Stromal cell of bone marrow (primary cell): ENCODE measurements around the gene APOA4.
"Not testable (repeated sequence)": the region's sequence is repeated elsewhere in the genome, so short reads cannot be mapped to it uniquely, and the experiment has no call there.

Experiments used
- DNase-seq: peaks from one replicate; pipeline ENCODE4 v3.0.0-alpha.2; 2012; ENCODE audit warnings: low read depth

The APOA4 gene

GRCh38 chr11:116849060-116849459 is 26.0 kb upstream of the APOA4 start:
- DNase-seq = no peak

- DNase-seq = no peak
Observed at GRCh38 chr11:116847612-116848011, 24.5 kb upstream of the APOA4 start.

GRCh38 chr11:116844722-116845121 is 21.6 kb upstream of the APOA4 start:
- DNase-seq = no peak

- no peak for DNase-seq
Observed at GRCh38 chr11:116843661-116844060, 20.6 kb upstream of the APOA4 start.

GRCh38 chr11:116842909-116843308 is 19.8 kb upstream of the APOA4 start:
- DNase-seq = no peak

DNA sequence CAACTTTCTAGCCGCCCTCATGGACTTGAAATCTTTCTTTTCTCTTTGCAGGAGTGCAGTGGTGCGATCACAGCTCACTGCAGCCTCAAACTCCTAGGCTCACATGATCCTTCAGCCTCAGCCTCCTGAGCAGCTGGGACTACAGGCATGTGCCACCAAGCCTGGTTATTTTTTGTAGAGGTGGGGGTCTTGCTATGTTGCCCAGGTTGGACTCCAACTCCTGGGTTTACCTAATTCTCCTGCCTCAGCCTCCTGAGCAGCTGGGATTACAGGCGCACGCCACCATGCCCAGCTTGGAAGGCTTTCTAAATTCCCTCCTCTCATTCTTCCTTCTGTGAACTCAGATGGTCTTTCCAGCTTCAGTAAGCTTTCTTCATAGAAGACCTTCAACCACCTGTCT is 19.0 kb upstream of the APOA4 start:
- no peak for DNase-seq

DNA sequence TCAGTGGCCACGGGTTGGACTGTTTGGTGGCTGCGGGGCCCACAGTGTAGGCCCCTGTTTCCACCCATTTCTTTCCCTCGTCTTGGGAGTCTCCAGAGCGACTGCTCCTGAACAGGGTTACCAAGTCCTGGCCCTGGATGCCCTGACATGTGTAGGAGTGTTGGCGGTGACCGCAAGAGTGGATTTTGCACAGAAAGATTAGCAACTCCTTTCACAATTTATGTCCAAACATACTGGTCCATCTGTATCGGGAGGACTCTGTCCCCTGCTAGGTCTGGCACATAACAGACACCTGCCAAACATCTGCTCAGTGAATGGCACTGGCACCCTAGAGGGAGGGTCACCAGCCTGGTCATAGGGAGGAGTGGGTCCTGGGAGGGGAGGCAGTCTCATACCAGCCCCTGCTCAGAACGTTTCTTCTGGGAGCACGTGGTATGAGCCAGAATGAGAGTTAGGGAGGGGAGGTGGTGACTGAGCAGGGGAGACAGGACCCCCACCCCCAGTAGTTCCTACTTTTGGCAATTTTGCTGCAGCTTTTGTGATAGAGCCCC is 17.7 kb upstream of the APOA4 start:
- no peak for DNase-seq

DNA sequence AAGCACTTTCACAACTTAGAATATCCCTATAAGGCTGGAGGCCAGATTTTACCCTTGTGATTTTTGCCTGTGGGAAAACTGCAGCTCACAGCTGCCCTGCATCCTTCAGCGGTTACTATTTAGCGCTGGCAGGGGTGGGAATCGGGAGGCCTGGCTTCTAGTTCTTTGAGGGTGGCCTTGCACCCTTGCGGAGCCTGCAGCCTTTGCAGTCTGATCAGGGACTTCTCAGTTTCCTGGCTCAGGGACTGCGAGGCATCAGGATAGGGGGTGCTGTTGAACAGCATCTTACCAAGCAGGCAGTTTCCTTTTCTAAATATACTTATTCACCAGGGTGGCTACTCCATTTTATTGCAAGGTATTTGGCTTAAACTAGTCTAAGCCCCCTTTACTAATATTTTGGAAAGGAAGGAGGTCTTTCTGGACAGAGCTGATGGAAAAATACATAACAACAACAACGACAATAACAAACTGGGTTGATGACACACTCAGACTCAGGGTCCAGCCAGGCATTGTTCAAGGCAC is 17.2 kb upstream of the APOA4 start:
- no peak for DNase-seq

- DNase-seq = no peak
Observed at GRCh38 chr11:116838321-116839084, 15.4 kb upstream of the APOA4 start.

DNA sequence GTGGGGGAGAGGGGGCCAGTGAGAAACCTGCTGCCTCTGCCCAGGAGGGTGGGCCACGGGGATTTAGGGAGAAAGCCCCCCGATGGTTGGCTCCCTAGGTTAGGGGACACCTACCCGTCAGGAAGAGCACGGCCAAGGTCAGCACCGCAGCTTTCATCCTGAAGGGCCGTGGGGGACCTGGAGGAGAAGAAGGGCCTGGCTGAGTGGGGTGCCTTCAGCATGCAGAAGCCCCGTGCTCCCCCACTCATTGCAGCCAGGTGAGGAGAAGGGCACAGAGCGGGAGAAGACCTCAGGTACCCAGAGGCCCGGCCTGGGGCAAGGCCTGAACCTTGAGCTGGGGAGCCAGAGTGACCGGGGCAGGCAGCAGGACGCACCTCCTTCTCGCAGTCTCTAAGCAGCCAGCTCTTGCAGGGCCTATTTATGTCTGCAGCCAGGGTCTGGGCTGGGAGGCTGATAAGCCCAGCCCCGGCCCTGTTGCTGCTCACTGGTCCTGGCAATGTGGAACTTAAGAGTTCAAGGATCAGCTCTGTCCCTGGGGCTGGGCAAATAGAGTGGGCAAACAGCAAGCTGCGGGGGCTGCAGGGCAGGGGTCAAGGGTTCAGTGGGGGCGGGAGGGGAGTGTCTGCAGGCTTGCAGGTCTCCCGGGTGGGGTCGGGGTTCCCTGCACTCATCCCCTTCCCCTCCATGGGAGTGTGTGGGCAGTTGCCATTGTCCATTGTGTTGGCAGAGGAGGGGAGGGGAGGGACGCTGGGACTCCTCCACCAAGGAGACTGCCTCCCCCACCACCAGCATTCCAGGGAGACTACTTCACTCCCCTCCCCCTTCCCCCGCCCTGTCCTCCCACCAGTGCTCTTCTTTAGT is 14.4 kb upstream of the APOA4 start, which contains the start of gene APOA1:
TSS of gene APOA1 (minus strand) at position 392 of the 861 bp plus-strand sequence. CDS start at position 157, 235 bp downstream.
- DNase-seq = no peak

DNA sequence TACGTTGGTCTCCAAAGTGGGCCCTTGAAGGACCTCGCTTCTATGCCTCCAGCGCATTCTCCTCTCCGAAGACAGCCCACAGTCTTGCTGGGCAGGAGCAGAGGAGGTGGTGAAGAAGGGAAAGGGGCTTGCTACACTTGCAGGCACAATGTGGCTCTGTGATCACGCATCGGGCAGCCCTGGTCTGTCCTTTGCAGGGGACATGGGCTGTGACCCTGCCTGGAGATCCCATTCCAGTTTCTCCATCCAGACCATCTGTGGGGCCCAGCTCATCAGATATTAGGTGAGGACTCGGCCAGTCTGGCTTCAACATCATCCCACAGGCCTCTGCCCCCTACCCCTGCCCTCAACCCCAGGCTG is 13.5 kb upstream of the APOA4 start:
- no peak for DNase-seq

DNA sequence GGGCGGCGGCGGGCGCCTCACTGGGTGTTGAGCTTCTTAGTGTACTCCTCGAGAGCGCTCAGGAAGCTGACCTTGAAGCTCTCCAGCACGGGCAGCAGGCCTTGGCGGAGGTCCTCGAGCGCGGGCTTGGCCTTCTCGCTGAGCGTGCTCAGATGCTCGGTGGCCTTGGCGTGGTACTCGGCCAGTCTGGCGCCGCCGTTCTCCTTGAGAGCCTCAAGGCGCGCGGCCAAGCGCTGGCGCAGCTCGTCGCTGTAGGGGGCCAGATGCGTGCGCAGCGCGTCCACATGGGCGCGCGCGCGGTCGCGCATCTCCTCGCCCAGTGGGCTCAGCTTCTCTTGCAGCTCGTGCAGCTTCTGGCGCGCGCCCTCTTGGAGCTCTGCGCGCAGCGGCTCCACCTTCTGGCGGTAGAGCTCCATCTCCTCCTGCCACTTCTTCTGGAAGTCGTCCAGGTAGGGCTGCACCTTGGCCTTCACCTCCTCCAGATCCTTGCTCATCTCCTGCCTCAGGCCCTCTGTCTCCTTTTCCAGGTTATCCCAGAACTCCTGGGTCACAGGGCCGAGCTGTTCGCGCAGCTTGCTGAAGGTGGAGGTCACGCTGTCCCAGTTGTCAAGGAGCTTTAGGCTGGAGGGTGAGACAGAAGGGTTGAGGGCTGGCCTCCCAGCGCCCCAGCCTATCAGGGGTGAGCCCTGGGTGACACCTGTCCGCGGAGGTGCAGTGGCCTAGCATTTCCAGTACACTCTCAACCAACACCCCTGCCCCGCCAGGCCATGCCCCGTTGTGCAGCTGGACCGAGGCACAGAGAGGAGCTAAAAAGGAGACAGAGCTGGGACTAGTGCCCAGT is 12.9 kb upstream of the APOA4 start:
- DNase-seq = peak; percentile 80

GRCh38 chr11:116835042-116835772 is 12.1 kb upstream of the APOA4 start:
- no peak for DNase-seq

DNA sequence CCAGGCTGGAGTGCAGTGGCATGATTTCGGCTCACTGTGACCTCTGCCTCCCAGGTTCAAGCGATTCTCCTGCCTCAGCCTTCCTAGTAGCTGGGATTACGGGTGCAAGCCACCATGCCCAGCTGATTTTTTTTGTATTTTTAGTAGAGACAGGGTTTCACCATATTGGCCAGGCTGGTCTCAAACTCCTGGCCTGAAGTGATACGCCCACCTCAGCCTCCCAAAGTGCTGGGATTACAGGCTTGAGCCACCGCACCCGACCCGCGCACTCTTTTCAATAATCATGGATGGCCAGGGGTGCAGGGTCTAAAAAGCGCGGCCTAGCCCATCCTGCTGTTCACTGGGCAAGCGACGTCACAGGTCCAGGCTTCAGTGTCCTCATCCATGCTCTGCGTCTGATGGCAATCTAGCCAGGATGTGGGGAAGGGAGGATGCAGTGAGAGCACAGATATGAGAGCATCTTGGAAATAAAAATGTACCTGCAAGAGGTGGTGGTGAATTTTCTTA is 11.5 kb upstream of the APOA4 start:
- not testable (repeated sequence) for DNase-seq

DNA sequence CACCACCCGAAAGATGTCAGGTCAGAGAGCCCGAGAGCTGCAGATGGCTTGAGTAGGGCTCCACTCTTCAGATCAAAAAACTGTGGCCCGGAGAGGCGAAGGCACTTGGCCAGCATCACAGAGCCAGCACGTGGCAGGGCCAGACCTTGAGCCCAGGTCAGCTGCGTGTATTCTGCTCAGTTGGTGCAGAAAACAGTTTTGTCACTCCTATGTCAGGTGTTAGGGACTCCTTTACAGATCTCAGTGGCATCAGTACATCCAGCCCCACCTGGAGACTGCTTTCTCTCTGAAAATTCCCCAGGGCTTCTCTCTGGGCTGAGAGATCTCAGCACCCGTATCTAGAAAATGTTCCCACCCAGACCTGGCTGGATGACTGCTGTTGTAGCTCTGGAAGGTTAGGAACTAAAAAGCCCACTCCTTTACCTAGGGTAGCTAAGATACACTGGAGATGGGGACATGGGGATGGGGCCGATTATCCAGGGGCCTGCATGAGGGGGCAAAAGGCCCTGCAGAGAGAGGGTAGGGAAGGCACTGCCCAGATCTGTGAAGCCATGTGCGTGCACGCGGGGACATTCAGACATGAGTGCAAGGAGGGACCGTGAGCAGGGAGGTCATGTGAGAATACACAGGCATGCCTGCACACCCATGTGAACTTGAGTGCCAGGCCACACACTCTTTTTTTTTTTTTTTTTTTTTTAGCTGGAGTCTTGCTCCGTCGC is 10.9 kb upstream of the APOA4 start:
- DNase-seq = no peak

- DNase-seq = no peak
Observed at GRCh38 chr11:116833491-116833815, 10.3 kb upstream of the APOA4 start.

DNA sequence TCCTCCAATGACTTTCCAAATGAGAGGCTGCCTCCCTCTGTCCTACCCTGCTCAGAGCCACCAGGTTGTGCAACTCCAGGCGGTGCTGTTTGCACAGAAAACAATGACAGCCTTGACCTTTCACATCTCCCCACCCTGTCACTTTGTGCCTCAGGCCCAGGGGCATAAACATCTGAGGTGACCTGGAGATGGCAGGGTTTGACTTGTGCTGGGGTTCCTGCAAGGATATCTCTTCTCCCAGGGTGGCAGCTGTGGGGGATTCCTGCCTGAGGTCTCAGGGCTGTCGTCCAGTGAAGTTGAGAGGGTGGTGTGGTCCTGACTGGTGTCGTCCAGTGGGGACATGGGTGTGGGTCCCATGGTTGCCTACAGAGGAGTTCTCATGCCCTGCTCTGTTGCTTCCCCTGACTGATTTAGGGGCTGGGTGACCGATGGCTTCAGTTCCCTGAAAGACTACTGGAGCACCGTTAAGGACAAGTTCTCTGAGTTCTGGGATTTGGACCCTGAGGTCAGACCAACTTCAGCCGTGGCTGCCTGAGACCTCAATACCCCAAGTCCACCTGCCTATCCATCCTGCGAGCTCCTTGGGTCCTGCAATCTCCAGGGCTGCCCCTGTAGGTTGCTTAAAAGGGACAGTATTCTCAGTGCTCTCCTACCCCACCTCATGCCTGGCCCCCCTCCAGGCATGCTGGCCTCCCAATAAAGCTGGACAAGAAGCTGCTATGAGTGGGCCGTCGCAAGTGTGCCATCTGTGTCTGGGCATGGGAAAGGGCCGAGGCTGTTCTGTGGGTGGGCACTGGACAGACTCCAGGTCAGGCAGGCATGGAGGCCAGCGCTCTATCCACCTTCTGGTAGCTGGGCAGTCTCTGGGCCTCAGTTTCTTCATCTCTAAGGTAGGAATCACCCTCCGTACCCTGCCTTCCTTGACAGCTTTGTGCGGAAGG is 9.5 kb upstream of the APOA4 start:
- no peak for DNase-seq

- DNase-seq = no peak
Observed at GRCh38 chr11:116831790-116832349, 8.8 kb upstream of the APOA4 start.
